HT-29 (cell line): ENCODE measurements around the gene OR2AG2. TPM values are rescaled to one million over a fixed set of nuclear protein-coding genes. Genes with fewer than 3 reads are reported as not detected.
A peak's percentile ranks its signal among the peaks of the same experiment; 100 is the strongest.
"Not testable (repeated sequence)": the region's sequence is repeated elsewhere in the genome, so short reads cannot be mapped to it uniquely, and the experiment has no call there.

Experiments
- DNase-seq: peaks from one replicate; pipeline ENCODE4 v3.0.0-alpha.2; 2015; ENCODE audit warnings: low spot score
- total RNA-seq: library from RNA; depleted of rRNA; stranded (reverse); fragments of >200 nt; shearing (Covaris generic); gene quantifications from 2 replicates; pipeline ENCODE4 v1.2.3, GENCODE V29; 2014; rRNA removed

Gene OR2AG2
- 0.15 and 0.16 TPM in 2 replicates for total RNA-seq

GRCh38 chr11:6771926-6772893 lies at the start of gene OR2AG2:
Gene OR2AG2 (minus strand): TSS chr11:6771976. CDS start chr11:6768957, 3,019 bp downstream.
- no peak for DNase-seq

GRCh38 chr11:6818967-6819366 lies 47.2 kb upstream of the OR2AG2 start:
- no peak for DNase-seq

GRCh38 chr11:6817694-6818093 lies 45.9 kb upstream of the OR2AG2 start:
- peak; percentile 33 for DNase-seq

- DNase-seq: no peak
Observed at GRCh38 chr11:6813656-6814055, 41.9 kb upstream of the OR2AG2 start.

- DNase-seq: peak; percentile 65
Observed at GRCh38 chr11:6812390-6813005, 40.7 kb upstream of the OR2AG2 start.

GRCh38 chr11:6801075-6801474 lies 29.3 kb upstream of the OR2AG2 start:
- not testable (repeated sequence) for DNase-seq

GRCh38 chr11:6799402-6799801 lies 27.6 kb upstream of the OR2AG2 start, which contains the start of gene OR6A2:
Gene OR6A2 (minus strand): TSS chr11:6799689. CDS start chr11:6795708, 3,981 bp downstream.
- DNase-seq: no peak

GRCh38 chr11:6794639-6795038 lies 22.9 kb upstream of the OR2AG2 start:
- DNase-seq: no peak

GRCh38 chr11:6790546-6790945 lies 18.8 kb upstream of the OR2AG2 start:
- DNase-seq: no peak

- DNase-seq: no peak
Observed at GRCh38 chr11:6782720-6783119, 10.9 kb upstream of the OR2AG2 start, which contains the start of gene OR2AG1. Gene OR2AG1 (plus strand): TSS chr11:6783020. CDS start chr11:6785038, 2,018 bp downstream.

GRCh38 chr11:6780829-6781228 lies 9.1 kb upstream of the OR2AG2 start:
- DNase-seq: no peak

- DNase-seq: no peak
Observed at GRCh38 chr11:6778518-6778917, 6.7 kb upstream of the OR2AG2 start.

- DNase-seq: peak; percentile 66
Observed at GRCh38 chr11:6757373-6757967, 14.3 kb downstream of the OR2AG2 start.

GRCh38 chr11:6755953-6756347 lies 15.8 kb downstream of the OR2AG2 start:
- DNase-seq: no peak

GRCh38 chr11:6755303-6755952 lies 16.3 kb downstream of the OR2AG2 start:
- DNase-seq: peak; percentile 75

- no peak for DNase-seq
Observed at GRCh38 chr11:6747097-6747668, 24.6 kb downstream of the OR2AG2 start.

- no peak for DNase-seq
Observed at GRCh38 chr11:6746626-6747025, 25.1 kb downstream of the OR2AG2 start.

- DNase-seq: no peak
Observed at GRCh38 chr11:6746086-6746618, 25.6 kb downstream of the OR2AG2 start.

- DNase-seq: no peak
Observed at GRCh38 chr11:6745465-6746015, 26.2 kb downstream of the OR2AG2 start.

- DNase-seq: no peak
Observed at GRCh38 chr11:6745018-6745417, 26.8 kb downstream of the OR2AG2 start.

- DNase-seq: no peak
Observed at GRCh38 chr11:6742260-6742659, 29.5 kb downstream of the OR2AG2 start.
